BJ (cell line): ENCODE results near the gene RGS7. TPM values are rescaled to one million over a fixed set of nuclear protein-coding genes. Genes with fewer than 3 reads are reported as not detected.

ENCODE experiments used
- CTCF ChIA-PET: fragments of 350-600 bp; formaldehyde crosslinking; extraction: SDS; loops from one replicate; lab custom pipeline; 2021; ENCODE audit warnings: antibody characterized with exemption, inconsistent platforms; lab: Yijun Ruan, JAX
- POLR2A ChIA-PET: fragments of 300-600 bp; sonication (Branson Sonifier 250); formaldehyde crosslinking; extraction: SDS; loops from one replicate; lab custom pipeline; 2021; ENCODE audit warnings: antibody characterized with exemption; lab: Charles Lee
- DNase-seq: peaks from one replicate; pipeline ENCODE4 v3.0.0-alpha.2; 2011; ENCODE audit warnings: low read depth
- H3K27me3 ChIP-seq: 2 replicates; pipeline ENCODE4 v1.6.0; 2011; ENCODE audit warnings: low read length; ENCODE audit not compliant: control insufficient read depth, insufficient read depth
- H3K36me3 ChIP-seq: 2 replicates; pipeline ENCODE4 v1.5.1; 2011; ENCODE audit warnings: low read length; ENCODE audit not compliant: control insufficient read depth, insufficient read depth
- H3K4me3 ChIP-seq: 2 replicates; pipeline ENCODE4 v1.5.1; 2011; ENCODE audit warnings: low read depth, mild to moderate bottlenecking, control low read depth, low read length
- CTCF ChIP-seq: IDR thresholded peaks from 2 replicates; pipeline ENCODE4 v1.5.1; 2011; ENCODE audit warnings: low read depth, mild to moderate bottlenecking, control low read depth, inconsistent platforms, low read length, moderate library complexity; ENCODE audit not compliant: insufficient read depth
- polyA plus RNA-seq: library from polyadenylated mRNA; depleted of rRNA; stranded (reverse); fragments of >200 nt; gene quantifications from 2 replicates; pipeline ENCODE4 v1.2.3, GENCODE V29; 2011

The RGS7 gene
- polyA plus RNA-seq, 1 experiment = 0.93 TPM

- DNase-seq = peak; percentile 25
- Histone ChIP-seq H3K4me3 (no peak overlapping the region), H3K27me3 (no peaks in the 10 kb centered on the region), H3K36me3 (no peaks in the 10 kb centered on the region)
- ChIA-PET CTCF (no interaction called here), POLR2A (no interaction called here)
- no peak for TF ChIP-seq CTCF
Observed at GRCh38 chr1:240998024-240998423, 359.0 kb downstream of the RGS7 start.

- Histone ChIP-seq H3K27me3 (no peaks in the 10 kb centered on the region), H3K4me3 (no peak overlapping the region), H3K36me3 (no peaks in the 10 kb centered on the region)
- TF ChIP-seq CTCF = no peak
- ChIA-PET POLR2A (no interaction called here), CTCF (no interaction called here)
- no peak for DNase-seq
Observed at GRCh38 chr1:240993004-240993403, 364.0 kb downstream of the RGS7 start.

- no peaks in the 10 kb centered on the region for H3K27me3 ChIP-seq
- H3K4me3 ChIP-seq = no peak overlapping the region
- no peak for TF ChIP-seq CTCF
- no peaks in the 10 kb centered on the region for H3K36me3 ChIP-seq
- POLR2A ChIA-PET = no interaction called here
- DNase-seq = no peak
- CTCF ChIA-PET = no interaction called here
Observed at GRCh38 chr1:240991230-240991629, 365.8 kb downstream of the RGS7 start.

GRCh38 chr1:240987928-240988327 lies 369.1 kb downstream of the RGS7 start:
- POLR2A ChIA-PET = no interaction called here
- Histone ChIP-seq H3K4me3 (no peak overlapping the region), H3K27me3 (no peaks in the 10 kb centered on the region), H3K36me3 (no peaks in the 10 kb centered on the region)
- CTCF ChIA-PET = no interaction called here
- TF ChIP-seq CTCF = no peak
- no peak for DNase-seq

GRCh38 chr1:240985081-240985480 lies 371.9 kb downstream of the RGS7 start:
- H3K36me3 ChIP-seq = no peaks in the 10 kb centered on the region
- ChIA-PET POLR2A (no interaction called here), CTCF (interaction anchor here (1.1 kb wide), 1 partner anchor 21 kb away, joined by 3 read pairs; no protein-coding TSS in a partner anchor)
- no peaks in the 10 kb centered on the region for H3K27me3 ChIP-seq
- no peak overlapping the region for H3K4me3 ChIP-seq
- no peak for DNase-seq
- TF ChIP-seq CTCF = no peak
